Inferior parietal cortex (tissue), 1 donor: ENCODE data around the gene MAPK10.
"Not testable (repeated sequence)": the region's sequence is repeated elsewhere in the genome, so short reads cannot be mapped to it uniquely, and the experiment has no call there.

Experiments
- DNase-seq: peaks from one replicate; pipeline ENCODE4 v3.0.0-alpha.2; 2016; ENCODE audit errors: extremely low spot score

The MAPK10 gene

DNA sequence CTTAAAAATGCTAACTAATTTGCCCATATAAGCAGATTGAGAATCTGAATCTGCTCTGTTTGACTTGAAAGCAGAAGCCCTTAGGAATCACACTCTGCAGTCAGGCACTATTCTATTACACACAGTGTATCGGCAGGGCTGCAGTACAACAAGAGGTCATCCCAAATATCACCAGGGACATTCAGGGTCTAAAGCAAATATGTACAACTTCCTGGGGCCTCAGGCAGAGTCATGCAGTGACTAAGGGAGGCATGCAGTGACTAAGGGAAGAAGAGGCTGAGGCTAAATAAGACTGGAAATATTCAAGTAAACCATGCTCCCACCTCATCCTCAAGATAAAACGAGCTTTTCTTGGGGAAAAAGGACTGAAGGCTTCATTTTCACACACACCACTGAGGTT lies 20.9 kb downstream of the MAPK10 start:
- DNase-seq: no peak

DNA sequence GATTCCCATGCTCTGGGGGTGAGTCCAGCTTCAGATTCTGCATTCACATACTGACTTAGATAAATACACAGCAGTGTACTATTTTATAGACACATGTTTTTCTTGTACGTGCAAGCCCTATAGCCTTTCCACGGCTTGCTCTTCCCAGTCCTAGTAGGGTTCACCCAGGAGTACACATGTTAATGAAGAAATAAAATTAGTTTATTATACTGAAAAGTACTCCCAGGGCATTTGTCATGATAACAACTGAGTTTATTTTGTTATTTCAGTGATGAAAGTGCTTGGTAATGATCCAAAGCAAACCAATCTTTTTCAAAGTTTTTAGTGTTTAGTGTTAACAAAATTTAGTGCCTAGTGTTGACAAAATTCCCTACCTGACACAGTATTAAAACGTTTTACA lies 21.3 kb downstream of the MAPK10 start:
- no peak for DNase-seq

- DNase-seq: no peak
These were observed 25.7 kb downstream of the MAPK10 start for GRCh38 chr4:86334020-86334750.

DNA sequence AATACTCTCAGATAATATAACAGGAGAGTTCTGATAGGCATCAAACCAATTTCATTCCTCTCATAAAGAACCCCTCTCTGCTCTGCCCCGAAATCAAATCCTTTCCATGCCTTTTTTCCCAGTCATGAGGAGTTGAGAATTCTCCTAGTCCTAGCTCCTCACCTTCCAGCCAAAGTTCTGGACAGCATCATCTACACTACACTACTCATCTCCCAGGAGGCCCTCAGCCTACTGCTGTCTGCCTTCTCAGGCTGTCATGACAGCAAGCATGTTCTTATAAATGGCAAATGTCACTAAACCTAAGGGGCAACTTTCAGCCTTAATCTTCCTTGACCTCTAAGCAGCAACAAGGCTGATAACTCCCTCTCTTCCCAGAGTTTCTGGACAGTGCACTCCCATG lies 26.6 kb downstream of the MAPK10 start:
- no peak for DNase-seq

DNA sequence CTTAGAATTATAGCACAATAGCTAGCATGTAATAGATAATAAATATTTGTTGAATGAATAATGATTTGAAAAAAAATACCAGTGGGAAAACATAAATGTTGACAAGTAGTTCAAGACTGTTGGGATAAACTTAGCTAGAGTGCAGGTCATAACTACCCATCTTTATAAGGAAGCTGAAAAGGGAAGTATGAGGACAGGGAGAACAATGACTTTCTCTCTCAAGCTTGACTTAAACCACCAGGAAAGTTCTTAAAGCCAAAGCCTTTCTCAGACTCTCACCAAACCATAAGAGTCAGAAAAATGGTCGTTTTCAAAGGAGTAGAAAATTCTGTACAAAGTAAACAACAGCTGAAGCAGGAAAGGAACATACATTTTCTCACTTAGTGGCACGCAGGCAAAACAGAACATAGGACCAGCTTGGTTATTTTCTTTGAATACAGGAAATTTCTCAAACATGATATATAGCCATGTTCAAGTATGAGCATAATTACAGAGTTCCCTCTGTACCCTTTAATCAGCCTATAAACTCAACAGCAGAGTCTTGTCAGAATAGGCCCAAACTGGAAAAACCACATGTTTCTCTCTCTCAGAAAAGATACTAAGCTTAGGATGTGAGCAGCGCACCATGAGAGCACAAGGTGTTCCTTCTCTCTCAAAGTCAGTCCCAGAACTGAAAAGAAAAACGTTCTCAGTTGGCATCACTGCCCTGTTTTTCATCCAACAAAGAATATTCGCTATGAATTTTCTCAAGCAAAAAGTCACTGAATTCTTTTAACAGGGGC lies 28.7 kb downstream of the MAPK10 start:
- peak; percentile 66 for DNase-seq

DNA sequence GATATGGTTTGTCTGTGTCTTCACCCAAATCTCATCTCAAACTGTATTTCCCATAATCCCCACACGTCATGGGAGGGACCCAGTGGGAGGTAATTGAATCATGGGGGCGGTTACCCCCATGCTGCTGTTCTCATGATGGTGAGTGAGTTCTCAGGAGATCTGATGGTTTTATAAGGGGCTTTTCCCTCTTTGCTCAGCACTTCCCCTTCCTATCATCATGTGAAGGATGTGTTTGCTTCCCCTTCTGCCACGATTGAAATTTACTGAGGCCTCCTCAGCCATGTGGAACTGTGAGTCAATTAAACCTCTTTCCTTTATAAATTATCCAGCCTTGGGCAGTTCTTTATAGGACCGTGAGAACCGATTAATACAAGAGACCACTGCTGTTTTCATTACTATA lies 29.4 kb downstream of the MAPK10 start:
- DNase-seq: not testable (repeated sequence)

GRCh38 chr4:86329431-86329830 lies 30.4 kb downstream of the MAPK10 start:
- no peak for DNase-seq

- DNase-seq: no peak
These were observed 33.5 kb downstream of the MAPK10 start for GRCh38 chr4:86326400-86326799.

DNA sequence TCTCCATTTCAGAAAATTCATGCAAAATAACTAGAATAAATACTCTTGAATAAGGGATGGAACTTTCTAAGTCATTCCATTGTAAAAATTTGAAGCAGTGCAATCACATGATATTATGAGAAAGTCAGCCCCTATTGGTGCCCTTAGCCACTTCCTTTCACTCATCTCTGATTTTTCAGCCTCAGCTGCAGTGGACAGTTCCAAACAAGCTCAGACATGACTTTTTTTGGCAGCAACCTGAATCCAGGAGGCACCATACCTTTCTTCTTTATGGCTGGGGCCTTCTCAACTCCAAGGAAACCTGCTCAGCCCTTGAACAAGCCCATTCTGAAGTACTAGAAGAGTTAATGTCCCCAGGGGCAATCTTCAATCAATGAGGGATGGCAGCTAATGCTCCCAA lies 40.5 kb downstream of the MAPK10 start:
- DNase-seq: no peak

DNA sequence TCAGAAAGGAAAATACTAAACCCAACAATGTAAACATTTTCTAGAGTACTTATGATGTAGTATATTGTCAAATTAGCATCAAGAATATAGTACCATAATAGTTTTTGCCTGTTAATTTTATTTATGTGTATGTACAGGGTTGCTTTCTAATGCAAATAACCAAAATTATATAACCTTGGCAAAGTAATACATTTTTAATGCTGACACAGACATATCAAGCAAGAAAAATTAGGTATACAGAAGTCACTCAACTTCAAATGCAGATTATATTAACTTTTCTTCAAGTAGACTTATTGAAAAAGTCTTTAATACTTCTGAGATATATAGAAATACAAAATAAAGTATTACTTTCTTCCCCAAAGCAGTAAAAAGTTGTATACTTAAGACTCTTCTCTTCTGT lies 44.3 kb downstream of the MAPK10 start:
- DNase-seq: no peak

GRCh38 chr4:86313656-86314055 lies 46.2 kb downstream of the MAPK10 start:
- DNase-seq: no peak

DNA sequence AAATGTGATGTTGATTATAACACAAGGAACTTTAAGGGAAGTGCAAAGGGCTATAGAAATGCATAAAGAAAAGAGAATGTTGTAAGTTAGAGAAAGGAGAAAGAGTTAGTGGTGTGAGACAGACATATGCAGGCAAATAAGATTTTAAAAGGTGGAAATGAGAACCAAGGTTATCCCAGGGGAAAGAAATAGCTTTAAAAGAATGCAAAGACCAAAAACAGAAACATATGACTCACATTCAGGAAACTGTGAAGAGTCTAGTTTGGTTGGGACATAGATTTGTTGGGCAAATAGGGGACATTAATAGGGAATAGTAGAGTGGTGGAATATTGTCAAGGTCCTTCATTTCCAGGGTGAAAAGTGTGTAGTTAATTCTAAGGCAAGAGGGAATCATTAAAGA lies 52.4 kb downstream of the MAPK10 start:
- no peak for DNase-seq

- no peak for DNase-seq
These were observed 53.0 kb downstream of the MAPK10 start for GRCh38 chr4:86306816-86307215.

GRCh38 chr4:86302830-86303229 lies 57.0 kb downstream of the MAPK10 start:
- DNase-seq: no peak

DNA sequence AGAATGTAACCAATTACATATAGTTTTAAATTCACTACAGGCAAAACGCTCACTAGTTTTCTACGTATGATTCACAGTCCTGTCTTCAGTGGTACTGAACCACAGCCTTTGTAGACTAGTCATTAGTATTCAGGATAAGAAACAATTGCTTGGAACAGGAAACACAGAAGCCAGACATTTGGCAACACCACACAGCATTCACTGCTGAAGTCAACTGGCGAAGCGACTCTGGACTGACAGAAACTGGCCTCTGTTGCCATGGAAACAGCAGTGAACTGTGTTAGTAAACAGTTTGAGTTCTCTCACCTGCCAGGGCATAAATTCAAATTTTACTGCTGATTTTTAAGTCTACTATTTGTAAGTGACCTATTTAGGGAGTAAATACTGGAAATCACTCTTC lies 57.6 kb downstream of the MAPK10 start:
- DNase-seq: peak; percentile 69

DNA sequence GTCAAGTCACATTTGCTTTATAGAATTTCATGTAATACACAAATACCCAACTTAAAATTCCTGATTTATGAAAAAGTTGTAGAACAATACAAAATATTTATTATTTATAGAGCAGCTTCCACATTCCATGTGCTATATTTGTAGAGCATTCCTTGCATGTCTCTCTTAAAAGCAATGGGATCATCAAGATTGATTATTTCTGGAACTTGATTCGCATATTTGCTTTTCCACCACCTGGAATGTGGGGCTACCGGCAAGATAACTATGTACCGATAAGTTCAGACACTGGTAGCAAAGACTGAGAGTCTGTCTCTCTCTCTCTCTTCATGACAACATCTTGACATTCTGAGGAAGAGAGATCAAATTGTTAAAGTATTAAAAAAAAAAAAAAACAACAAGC lies 59.3 kb downstream of the MAPK10 start:
- no peak for DNase-seq

DNA sequence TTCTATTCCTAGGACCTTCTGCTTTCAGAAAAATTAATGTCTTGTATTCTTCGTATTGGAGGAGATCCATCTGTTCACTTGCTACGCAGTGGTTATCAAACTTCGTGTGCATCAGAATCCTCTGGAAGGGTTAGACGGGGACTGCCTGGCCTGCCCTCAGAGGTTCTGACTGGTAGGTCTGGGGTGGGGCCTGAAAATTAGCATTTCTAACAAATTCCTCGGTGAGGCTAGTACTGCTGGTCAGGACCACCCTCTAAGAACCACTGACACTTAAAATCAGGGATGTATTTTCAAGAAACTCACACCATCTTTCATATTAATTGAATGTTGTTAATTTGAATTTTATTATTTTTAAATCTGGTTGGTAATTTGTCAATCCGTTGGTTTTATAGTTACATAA lies 63.0 kb downstream of the MAPK10 start:
- no peak for DNase-seq

DNA sequence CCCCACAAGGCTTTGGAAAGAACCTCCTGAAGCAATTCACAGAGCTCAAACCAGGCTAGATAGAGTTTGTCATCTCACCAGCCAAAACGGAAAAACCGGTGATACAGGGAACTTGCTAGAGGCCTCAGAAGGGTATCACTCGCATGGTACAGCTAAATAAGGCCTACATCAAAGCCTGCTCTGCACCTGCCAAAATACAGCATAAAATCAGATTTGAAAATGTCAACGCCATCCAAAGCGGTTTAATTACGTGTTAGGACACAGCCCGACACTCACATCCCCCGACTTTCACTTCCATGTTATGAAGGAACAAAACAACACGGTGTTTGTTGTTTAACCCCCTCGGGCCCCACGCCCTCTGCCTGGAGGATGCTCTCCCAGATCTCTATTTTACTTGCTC lies 65.0 kb downstream of the MAPK10 start:
- DNase-seq: no peak

- no peak for DNase-seq
These were observed 68.7 kb downstream of the MAPK10 start for GRCh38 chr4:86291180-86291579.

- DNase-seq: no peak
These were observed 73.1 kb downstream of the MAPK10 start for GRCh38 chr4:86286726-86287125.

DNA sequence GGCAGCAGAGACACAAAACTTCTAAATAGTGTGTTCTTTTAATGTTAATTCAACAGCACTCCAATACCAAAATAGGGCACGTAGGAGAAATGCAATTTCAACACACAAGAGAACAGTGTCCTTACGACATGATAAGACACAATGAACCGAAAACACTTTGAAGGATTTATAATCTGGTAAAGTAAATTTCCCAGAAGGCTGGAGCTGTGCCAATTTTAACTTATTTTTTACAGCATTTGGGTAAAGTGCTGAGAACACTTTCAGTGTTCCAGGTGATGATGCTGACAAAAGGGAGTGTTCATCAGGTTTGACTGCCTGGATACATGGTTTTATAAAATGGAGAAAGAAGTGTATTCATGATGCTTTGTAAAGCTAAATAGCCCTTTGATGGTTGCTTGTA lies 76.5 kb downstream of the MAPK10 start:
- no peak for DNase-seq

DNA sequence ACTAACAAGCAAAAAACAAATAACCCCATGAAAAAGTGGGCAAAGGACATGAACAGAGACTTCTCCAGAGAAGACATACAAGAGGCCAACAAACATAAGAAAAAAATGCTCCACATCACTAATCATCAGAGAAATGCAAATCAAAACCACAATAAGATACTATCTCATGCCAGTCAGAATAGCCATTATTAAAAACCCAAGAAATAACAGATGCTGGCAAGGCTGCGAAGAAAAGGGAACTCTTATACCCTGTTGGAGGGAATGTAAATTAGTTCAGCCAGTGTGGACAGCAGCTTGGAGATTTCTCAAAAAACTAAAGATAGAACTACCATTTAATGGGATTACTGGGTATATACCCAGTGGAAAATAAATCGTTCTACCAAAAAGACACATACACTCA lies 79.6 kb downstream of the MAPK10 start:
- no peak for DNase-seq

DNA sequence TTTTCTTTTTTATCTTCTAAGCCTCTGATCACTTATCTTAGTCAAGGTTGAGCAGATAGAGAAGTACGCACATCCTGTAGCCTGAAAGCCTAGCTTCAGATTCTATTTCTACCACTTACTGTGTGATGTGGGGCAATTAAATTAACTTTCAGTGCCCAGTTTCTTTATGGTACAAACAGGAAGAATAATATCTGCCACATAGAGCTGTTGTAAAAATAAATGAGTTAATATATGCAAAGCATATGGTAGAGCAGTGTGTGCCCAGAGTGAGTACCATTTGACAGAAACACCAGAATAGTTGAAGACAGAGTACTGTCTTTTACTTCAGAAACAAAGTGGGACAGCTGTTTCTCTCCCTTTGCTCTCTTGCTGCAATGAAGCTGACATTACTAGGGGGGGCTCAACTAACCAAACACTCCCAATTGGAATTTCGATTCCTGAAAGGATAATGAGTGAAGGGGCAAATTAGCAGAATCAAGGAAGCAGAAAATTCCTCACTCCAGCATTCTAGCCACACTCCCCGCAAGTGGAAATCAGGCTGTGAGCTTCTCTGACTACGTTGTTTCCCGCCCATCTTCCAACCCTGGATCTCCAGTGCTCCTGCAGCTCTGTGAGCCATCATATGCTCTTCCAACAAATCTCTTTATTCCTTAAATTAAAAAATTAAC lies 80.4 kb downstream of the MAPK10 start:
- DNase-seq: no peak
